Breast epithelium (tissue), 4 donors: ENCODE results near the gene CCDC15. TPM values are rescaled to one million over a fixed set of nuclear protein-coding genes. Genes with fewer than 3 reads are reported as not detected.

ENCODE experiments used
- DNase-seq, 2 donors: peaks; one replicate each; pipeline ENCODE4 v3.0.0-alpha.2; 2019; ENCODE audit warnings: low spot score in 2 of 2
- H3K27ac ChIP-seq, 2 donors: fragments of 200-600 bp; sonication (generic) in 1 of 2; one replicate each; pipeline ENCODE4 v1.5.1; 2016 to 2019; ENCODE audit warnings: mild to moderate bottlenecking in 1 of 2
- H3K27me3 ChIP-seq, 2 donors: fragments of 200-600 bp; sonication (generic) in 1 of 2; one replicate each; pipeline versions ENCODE4 v1.5.1 to v1.6.0; 2017 to 2019; ENCODE audit warnings: control low read depth in 1 of 2, mild to moderate bottlenecking in 1 of 2
- H3K36me3 ChIP-seq: fragments of 200-600 bp; one replicate; pipeline ENCODE4 v1.5.1; 2019
- H3K4me1 ChIP-seq, 2 donors: fragments of 200-600 bp; sonication (generic); one replicate each; pipeline ENCODE4 v1.5.1; 2016 to 2019; ENCODE audit warnings: control low read depth in 1 of 2
- H3K4me3 ChIP-seq, 3 donors: fragments of 200-600 bp; sonication (generic); 1 replicate in 2 of 3; 2 replicates in 1 of 3; pipeline ENCODE4 v1.5.1; 2016 to 2019; ENCODE audit warnings: mild to moderate bottlenecking in 3 of 3, moderate library complexity in 2 of 3
- H3K9me3 ChIP-seq, 2 donors: fragments of 200-600 bp; sonication (generic) in 1 of 2; one replicate each; pipeline ENCODE4 v1.5.1; 2016 to 2019; ENCODE audit warnings: control low read depth in 1 of 2
- CTCF ChIP-seq, 3 donors: fragments of 450-650 bp; IDR thresholded peaks; one replicate each; pipeline ENCODE4 v1.5.1; 2016 to 2017; ENCODE audit warnings: antibody characterized with exemption in 3 of 3, mild to moderate bottlenecking in 3 of 3, moderate library complexity in 3 of 3
- POLR2A ChIP-seq: fragments of 450-650 bp; IDR thresholded peaks from one replicate; pipeline ENCODE4 v1.6.1; 2016; ENCODE audit warnings: antibody characterized with exemption, mild to moderate bottlenecking, moderate library complexity
- POLR2AphosphoS5 ChIP-seq, 3 donors: sonication (generic); formaldehyde crosslinking; IDR thresholded peaks; one replicate each; pipeline ENCODE4 v1.6.1; 2017; ENCODE audit warnings: antibody characterized with exemption in 3 of 3
- intact Hi-C: fragments of 100-400 bp; cut with DNase I; formaldehyde crosslinking; loops from one replicate; pipeline ENCODE4 v1.15.1; 2023; ENCODE audit warnings: low total_unique reads
- total RNA-seq, 3 donors: library from RNA; depleted of rRNA; stranded (reverse); fragments of >200 nt; gene quantifications; one replicate each; pipeline ENCODE4 v1.1.0, GENCODE V29; 2016

Gene CCDC15, protein sequence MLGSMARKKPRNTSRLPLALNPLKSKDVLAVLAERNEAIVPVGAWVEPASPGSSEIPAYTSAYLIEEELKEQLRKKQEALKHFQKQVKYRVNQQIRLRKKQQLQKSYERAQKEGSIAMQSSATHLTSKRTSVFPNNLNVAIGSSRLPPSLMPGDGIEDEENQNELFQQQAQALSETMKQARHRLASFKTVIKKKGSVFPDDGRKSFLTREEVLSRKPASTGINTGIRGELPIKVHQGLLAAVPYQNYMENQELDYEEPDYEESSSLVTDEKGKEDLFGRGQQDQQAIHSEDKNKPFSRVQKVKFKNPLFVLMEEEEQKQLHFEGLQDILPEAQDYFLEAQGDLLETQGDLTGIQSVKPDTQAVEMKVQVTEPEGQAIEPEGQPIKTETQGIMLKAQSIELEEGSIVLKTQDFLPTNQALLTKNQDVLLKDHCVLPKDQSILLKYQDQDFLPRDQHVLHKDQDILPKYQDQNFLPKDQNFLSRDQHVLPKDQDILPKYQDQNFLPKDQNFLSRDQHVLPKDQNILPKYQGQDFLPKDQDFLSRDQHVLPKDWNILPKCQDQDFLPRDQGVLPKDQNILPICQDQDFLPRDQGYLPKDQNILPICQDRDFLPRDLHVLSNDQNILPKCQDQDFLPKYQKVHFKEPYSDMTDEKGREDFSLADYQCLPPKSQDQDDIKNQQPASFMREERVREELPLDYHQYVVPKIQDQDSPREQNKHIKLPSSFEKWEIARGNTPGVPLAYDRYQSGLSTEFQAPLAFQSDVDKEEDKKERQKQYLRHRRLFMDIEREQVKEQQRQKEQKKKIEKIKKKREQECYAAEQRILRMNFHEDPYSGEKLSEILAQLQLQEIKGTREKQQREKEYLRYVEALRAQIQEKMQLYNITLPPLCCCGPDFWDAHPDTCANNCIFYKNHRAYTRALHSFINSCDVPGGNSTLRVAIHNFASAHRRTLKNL
- 1 to 10 TPM; 2.1 to 4.4 (median 2.6) TPM for total RNA-seq

- Histone ChIP-seq H3K27me3 (no peaks in the 10 kb centered on the region), H3K4me1 (no peaks in the 10 kb centered on the region), H3K4me3 (peak within 1 kb of the TSS; percentile 60 to 72 (median 69)), H3K27ac (peak within 1 kb of the TSS; percentile 87), H3K36me3 (no peaks in the 10 kb centered on the region), H3K9me3 (no peaks in the 10 kb centered on the region)
- DNase-seq, result peak; percentile 95 to 97
- TF ChIP-seq POLR2A (peak; percentile 83), POLR2AphosphoS5 (IDR thresholded peaks at IDR 0.05) (peak; percentile 87 to 98 (median 95)), CTCF (IDR thresholded peaks at IDR 0.05) (peak in 1 of 3 donors; percentile 10)
- intact Hi-C loops, result no loop called here
These were observed at the start of gene CCDC15 for GRCh38 chr11:124953753-124954589. TSS of gene CCDC15 (plus strand) at chr11:124954202. CDS start at chr11:124954733, 531 bp downstream.

- no peak overlapping the region for H3K27ac ChIP-seq
- no peak overlapping the region for H3K4me3 ChIP-seq
These were observed 38.2 kb upstream of the CCDC15 start for GRCh38 chr11:124915541-124916369.

DNA sequence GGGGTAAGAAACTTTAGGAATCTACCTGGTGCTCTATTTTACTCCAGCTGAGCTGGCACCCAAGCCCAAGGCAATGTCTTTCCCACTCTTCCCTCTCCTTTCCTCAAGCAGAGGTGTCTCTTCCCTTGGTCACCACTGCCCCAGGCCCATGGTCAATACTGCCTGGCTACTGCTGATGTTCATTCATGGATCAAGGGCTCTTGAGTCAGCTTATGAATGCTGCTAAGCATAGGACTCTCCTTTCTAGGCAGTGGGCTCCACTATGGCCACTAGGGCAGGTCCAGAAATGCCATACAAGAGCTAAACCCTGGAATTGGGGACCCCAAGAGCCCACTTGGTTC is 37.7 kb upstream of the CCDC15 start:
- no peaks in the 10 kb centered on the region for H3K36me3 ChIP-seq
- H3K9me3 ChIP-seq, result peaks cover 0 to 7% of the 10 kb centered on the region in 2 donors
- intact Hi-C loops, result no loop called here
- H3K27me3 ChIP-seq, result no peaks in the 10 kb centered on the region
- no peak overlapping the region for H3K27ac ChIP-seq
- H3K4me1 ChIP-seq, result no peaks in the 10 kb centered on the region
- TF ChIP-seq POLR2AphosphoS5 (IDR thresholded peaks at IDR 0.05) (no peak), POLR2A (no peak), CTCF (IDR thresholded peaks at IDR 0.05) (no peak)
- no peak for DNase-seq
- H3K4me3 ChIP-seq, result no peak overlapping the region

More at GRCh38 chr11:124915541-124916369, 38.2 kb upstream of the CCDC15 start:
- Histone ChIP-seq H3K36me3 (no peaks in the 10 kb centered on the region), H3K27me3 (no peaks in the 10 kb centered on the region), H3K9me3 (peaks cover 0 to 7% of the 10 kb centered on the region in 2 donors), H3K4me1 (no peaks in the 10 kb centered on the region)
- TF ChIP-seq POLR2AphosphoS5 (IDR thresholded peaks at IDR 0.05) (no peak), CTCF (IDR thresholded peaks at IDR 0.05) (no peak), POLR2A (no peak)
- DNase-seq, result no peak
- intact Hi-C loops, result no loop called here

DNA sequence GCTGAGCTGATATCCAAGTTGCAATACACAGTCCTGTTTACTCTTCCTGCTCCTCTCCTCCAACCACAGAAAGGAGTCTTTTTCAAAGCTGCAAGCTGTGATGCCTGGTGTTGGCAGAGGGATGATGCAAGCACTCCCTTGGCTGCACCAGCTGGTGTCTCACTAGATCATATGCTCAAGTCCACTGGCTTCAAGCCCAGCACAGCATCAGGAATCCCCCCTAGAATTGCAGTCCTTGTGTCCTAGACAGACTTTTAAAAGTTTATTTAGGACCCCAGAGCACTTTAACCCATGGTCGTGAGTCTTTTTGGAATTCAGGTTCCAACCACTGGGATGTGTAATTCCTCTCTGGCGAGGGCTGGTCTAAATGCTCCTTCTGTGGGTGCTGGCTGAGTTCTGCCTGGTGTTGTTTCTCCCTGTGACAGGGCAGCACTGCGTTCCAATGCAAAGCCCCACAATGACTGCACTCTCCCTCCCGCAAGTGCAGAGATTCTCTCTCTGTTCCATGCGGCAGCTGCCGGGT is 36.8 kb upstream of the CCDC15 start:
- H3K27me3 ChIP-seq, result no peaks in the 10 kb centered on the region
- peaks cover 0 to 2% of the 10 kb centered on the region in 2 donors for H3K9me3 ChIP-seq
- H3K27ac ChIP-seq, result no peak overlapping the region
- H3K4me1 ChIP-seq, result no peaks in the 10 kb centered on the region
- TF ChIP-seq CTCF (IDR thresholded peaks at IDR 0.05) (no peak), POLR2AphosphoS5 (IDR thresholded peaks at IDR 0.05) (no peak)
- H3K4me3 ChIP-seq, result no peak overlapping the region
- H3K36me3 ChIP-seq, result no peaks in the 10 kb centered on the region
- intact Hi-C loops, result no loop called here
- no peak for DNase-seq
